Measurements from ENCODE around the gene GRIN3A. TPM values are rescaled to one million over a fixed set of nuclear protein-coding genes. Genes with fewer than 3 reads are reported as not detected.

The GRIN3A gene
- total RNA-seq, 1 experiment from 2014 or later, result 0.02 TPM

DNA sequence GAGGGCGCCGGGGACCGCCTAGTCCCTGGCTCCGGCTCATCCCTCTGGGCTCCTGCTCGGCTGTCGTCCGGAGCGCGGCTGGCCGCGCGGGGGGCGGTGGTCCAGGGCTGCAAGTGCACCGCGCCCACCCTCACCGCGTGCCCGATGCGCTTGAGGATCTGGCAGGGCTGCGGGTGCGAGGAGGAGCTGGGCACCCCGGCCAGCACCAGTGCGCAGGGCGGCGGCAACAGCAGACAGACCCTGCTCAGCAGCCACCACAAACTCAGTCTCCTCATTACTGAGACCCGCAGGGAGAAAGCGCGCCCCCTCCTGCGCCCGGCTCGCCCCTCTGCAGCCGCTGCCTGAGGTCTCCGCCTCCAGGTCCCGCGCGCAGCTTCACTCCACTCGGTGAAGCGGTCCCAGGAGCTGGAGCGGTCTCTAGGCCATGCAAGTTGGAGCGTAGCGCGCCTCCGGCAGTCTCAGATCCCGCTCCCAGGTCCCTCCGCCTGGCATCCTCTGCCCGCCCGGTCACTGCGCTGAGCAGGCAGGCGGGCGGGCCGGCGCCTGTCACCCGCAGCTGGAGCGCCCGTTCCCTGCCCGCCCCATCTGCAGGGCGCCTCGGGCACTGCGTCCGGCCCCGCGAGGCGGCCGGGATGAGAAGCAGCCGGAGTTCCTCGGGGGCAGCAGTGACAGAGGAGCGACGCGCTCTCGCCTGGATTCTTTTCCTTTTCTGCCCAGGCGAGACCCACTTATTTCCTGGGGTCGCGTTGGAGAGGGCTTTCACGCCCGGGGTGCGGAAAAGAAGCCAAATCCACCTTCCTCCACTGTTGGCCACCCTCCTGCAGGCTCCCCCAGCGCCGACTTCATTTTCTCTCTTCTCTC, 512 bp downstream of the GRIN3A start:
- CTCF ChIA-PET, result interaction anchor here (1.7 to 4.2 kb wide), 3 partner anchors 10 to 54 kb away, joined by 4 to 40 read pairs (median 6); no protein-coding TSS in a partner anchor
- Mint-ChIP-seq H3K27ac (no peak overlapping the region), H3K4me1 (peaks cover 37% of the 10 kb centered on the region)

DNA sequence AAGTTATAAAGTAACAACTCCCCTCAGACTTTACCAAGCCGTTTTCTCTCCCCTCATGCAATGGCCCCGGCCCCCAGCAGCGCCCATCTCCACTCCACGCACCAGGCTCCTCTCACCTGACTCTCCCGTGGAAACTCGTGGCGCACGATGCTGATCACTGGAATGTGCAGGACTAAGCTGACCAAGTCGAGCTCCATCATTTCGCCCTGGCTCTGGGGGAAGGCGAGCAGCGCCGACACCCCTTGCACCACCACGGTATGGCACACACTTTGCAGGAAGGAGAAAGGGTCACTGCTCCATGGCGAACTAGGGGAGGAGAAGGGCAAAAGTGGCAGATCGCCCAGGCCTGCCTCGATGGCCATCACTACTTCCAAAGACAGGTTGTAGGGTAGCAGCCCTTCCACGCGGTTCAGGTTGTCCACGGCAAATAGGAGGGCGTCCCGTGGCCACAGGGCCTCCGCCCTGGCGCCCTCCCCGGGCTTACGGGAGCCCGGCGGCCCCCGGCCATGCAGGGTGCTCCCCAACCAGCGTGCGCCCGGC, 1.2 kb downstream of the GRIN3A start:
- Mint-ChIP-seq H3K27ac (no peak overlapping the region), H3K27me3 (ENCODE audit: low read depth) (peaks cover 66% of the 10 kb centered on the region), H3K4me1 (peaks cover 40% of the 10 kb centered on the region), H3K9me3 (no peaks in the 10 kb centered on the region), H3K36me3 (no peaks in the 10 kb centered on the region), H3K4me3 (peak overlapping the region; percentile 56)
- POLR2A ChIA-PET, result no interaction called here
- CTCF ChIA-PET, result interaction anchor here (4.2 kb wide), 1 partner anchor 9 kb away, joined by 40 read pairs; no protein-coding TSS in a partner anchor
- no peak for DNase-seq (ENCODE audit: low spot score)
- ATAC-seq, result no peak
- TF ChIP-seq, protein P1, sequence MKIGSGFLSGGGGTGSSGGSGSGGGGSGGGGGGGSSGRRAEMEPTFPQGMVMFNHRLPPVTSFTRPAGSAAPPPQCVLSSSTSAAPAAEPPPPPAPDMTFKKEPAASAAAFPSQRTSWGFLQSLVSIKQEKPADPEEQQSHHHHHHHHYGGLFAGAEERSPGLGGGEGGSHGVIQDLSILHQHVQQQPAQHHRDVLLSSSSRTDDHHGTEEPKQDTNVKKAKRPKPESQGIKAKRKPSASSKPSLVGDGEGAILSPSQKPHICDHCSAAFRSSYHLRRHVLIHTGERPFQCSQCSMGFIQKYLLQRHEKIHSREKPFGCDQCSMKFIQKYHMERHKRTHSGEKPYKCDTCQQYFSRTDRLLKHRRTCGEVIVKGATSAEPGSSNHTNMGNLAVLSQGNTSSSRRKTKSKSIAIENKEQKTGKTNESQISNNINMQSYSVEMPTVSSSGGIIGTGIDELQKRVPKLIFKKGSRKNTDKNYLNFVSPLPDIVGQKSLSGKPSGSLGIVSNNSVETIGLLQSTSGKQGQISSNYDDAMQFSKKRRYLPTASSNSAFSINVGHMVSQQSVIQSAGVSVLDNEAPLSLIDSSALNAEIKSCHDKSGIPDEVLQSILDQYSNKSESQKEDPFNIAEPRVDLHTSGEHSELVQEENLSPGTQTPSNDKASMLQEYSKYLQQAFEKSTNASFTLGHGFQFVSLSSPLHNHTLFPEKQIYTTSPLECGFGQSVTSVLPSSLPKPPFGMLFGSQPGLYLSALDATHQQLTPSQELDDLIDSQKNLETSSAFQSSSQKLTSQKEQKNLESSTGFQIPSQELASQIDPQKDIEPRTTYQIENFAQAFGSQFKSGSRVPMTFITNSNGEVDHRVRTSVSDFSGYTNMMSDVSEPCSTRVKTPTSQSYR (CRISPR knock-in tag; IDR thresholded peaks at IDR 0.05), result no peak
- TF ChIP-seq SOX15 (CRISPR knock-in tag; IDR thresholded peaks at IDR 0.05), result no peak
- no peak for TF ChIP-seq ESRRA (CRISPR knock-in tag; IDR thresholded peaks at IDR 0.05; ENCODE audit: borderline replicate concordance)
- TF ChIP-seq, protein P2, sequence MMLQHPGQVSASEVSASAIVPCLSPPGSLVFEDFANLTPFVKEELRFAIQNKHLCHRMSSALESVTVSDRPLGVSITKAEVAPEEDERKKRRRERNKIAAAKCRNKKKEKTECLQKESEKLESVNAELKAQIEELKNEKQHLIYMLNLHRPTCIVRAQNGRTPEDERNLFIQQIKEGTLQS (CRISPR knock-in tag; conservative IDR thresholded peaks at IDR 0.05), result no peak
- no peak for TF ChIP-seq ELF4 (CRISPR knock-in tag; IDR thresholded peaks at IDR 0.05; ENCODE audit: low read depth)
- TF ChIP-seq, protein P3, sequence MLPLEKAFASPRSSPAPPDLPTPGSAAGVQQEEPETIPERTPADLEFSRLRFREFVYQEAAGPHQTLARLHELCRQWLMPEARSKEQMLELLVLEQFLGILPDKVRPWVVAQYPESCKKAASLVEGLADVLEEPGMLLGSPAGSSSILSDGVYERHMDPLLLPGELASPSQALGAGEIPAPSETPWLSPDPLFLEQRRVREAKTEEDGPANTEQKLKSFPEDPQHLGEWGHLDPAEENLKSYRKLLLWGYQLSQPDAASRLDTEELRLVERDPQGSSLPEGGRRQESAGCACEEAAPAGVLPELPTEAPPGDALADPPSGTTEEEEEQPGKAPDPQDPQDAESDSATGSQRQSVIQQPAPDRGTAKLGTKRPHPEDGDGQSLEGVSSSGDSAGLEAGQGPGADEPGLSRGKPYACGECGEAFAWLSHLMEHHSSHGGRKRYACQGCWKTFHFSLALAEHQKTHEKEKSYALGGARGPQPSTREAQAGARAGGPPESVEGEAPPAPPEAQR (CRISPR knock-in tag; IDR thresholded peaks at IDR 0.05), result no peak
- no peak for TF ChIP-seq IRF2 (CRISPR knock-in tag; IDR thresholded peaks at IDR 0.05; ENCODE audit: borderline replicate concordance, low read depth)
- TF ChIP-seq, protein P4, sequence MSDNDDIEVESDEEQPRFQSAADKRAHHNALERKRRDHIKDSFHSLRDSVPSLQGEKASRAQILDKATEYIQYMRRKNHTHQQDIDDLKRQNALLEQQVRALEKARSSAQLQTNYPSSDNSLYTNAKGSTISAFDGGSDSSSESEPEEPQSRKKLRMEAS (CRISPR knock-in tag; IDR thresholded peaks at IDR 0.05), result no peak
- TF ChIP-seq ZNF121 (CRISPR knock-in tag; IDR thresholded peaks at IDR 0.05), result no peak
- TF ChIP-seq, protein P5, sequence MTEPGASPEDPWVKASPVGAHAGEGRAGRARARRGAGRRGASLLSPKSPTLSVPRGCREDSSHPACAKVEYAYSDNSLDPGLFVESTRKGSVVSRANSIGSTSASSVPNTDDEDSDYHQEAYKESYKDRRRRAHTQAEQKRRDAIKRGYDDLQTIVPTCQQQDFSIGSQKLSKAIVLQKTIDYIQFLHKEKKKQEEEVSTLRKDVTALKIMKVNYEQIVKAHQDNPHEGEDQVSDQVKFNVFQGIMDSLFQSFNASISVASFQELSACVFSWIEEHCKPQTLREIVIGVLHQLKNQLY (CRISPR knock-in tag; IDR thresholded peaks at IDR 0.05), result no peak
- TF ChIP-seq ZNF263 (CRISPR knock-in tag; IDR thresholded peaks at IDR 0.05; ENCODE audit: low read depth), result no peak

More for the DNA sequence above, 512 bp downstream of the GRIN3A start:
- Mint-ChIP-seq H3K4me3 (peak overlapping the region; percentile 78), H3K36me3 (no peaks in the 10 kb centered on the region), H3K27me3 (ENCODE audit: low read depth) (peaks cover 66% of the 10 kb centered on the region), H3K9me3 (no peaks in the 10 kb centered on the region)
- TF ChIP-seq FOXK1 (CRISPR knock-in tag; IDR thresholded peaks at IDR 0.05) (0 out of 2 replicates have a peak, but pooled peaks have one; percentile 27), TP53 (CRISPR knock-in tag; IDR thresholded peaks at IDR 0.05) (no peak), MYBL2 (CRISPR knock-in tag; IDR thresholded peaks at IDR 0.05) (peak; percentile 49; the same call in 1 of the 2 replicates), ZNF263 (CRISPR knock-in tag; IDR thresholded peaks at IDR 0.05; ENCODE audit: low read depth) (peak; percentile 34; the same call in 1 of the 2 replicates), MXD4 (CRISPR knock-in tag; IDR thresholded peaks at IDR 0.05; ENCODE audit: borderline replicate concordance) (no peak)
- TF ChIP-seq, protein P4 (CRISPR knock-in tag; IDR thresholded peaks at IDR 0.05), result peak; percentile 78
- TF ChIP-seq, protein P6, sequence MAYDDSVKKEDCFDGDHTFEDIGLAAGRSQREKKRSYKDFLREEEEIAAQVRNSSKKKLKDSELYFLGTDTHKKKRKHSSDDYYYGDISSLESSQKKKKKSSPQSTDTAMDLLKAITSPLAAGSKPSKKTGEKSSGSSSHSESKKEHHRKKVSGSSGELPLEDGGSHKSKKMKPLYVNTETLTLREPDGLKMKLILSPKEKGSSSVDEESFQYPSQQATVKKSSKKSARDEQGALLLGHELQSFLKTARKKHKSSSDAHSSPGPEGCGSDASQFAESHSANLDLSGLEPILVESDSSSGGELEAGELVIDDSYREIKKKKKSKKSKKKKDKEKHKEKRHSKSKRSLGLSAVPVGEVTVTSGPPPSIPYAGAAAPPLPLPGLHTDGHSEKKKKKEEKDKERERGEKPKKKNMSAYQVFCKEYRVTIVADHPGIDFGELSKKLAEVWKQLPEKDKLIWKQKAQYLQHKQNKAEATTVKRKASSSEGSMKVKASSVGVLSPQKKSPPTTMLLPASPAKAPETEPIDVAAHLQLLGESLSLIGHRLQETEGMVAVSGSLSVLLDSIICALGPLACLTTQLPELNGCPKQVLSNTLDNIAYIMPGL (CRISPR knock-in tag; IDR thresholded peaks at IDR 0.05), result peak; percentile 53; the same call in 1 of the 2 replicates
- POLR2A ChIA-PET, result interaction anchor here (0.5 kb wide), 1 partner anchor 553 kb away, joined by 7 read pairs; no protein-coding TSS in a partner anchor
- ATAC-seq (peak; percentile 76), DNase-seq (ENCODE audit: low spot score) (peak; percentile 47)
